Neuron (in vitro differentiated cells): ENCODE measurements around the gene SOX18.

Source experiments
- H2AFZ ChIP-seq: one replicate; pipeline ENCODE4 v1.6.1; 2013; ENCODE audit warnings: low read depth, mild to moderate bottlenecking, inconsistent platforms, low read length, moderate library complexity
- H3K27me3 ChIP-seq: one replicate; pipeline ENCODE4 v1.6.1; 2013; ENCODE audit warnings: low read length; ENCODE audit not compliant: insufficient read depth
- H3K36me3 ChIP-seq: one replicate; pipeline ENCODE4 v1.6.1; 2013; ENCODE audit warnings: low read length; ENCODE audit not compliant: insufficient read depth
- H3K4me1 ChIP-seq: one replicate; pipeline ENCODE4 v1.6.1; 2013; ENCODE audit warnings: low read length; ENCODE audit not compliant: insufficient read depth
- H3K4me3 ChIP-seq: 2 replicates; pipeline ENCODE4 v1.5.1; 2013; ENCODE audit warnings: mild to moderate bottlenecking, low read length, moderate library complexity
- H3K9me3 ChIP-seq: one replicate; pipeline ENCODE4 v1.6.1; 2013; ENCODE audit warnings: low read length

SOX18 gene

DNA sequence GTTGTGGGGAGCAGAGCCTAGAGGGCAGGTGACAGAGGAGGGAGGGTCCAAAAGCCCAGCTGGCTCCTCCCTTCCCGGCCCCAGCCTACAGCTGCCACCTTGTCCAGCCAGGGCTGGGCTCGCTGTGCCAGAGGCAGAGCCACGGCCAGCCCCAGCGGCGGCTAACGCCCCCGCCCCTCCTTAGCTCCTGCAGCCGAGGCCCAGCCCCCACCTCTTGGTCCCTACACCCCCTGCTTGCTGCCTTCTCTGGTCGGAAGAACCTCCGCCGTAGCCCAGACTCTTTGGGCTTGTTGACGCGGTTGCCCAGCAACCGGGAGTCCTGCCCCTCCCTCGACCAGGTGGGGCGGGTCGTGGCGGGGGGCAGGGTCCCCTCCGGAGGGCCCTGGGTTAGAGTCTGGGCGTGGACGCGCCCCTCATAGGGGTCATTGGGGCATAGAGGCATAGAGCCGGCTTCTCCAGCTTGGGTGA is 35.3 kb upstream of the SOX18 start:
- H3K4me1 ChIP-seq: peaks cover 47% of the 10 kb centered on the region
- H3K9me3 ChIP-seq: peaks cover 13% of the 10 kb centered on the region
- no peak overlapping the region for H2AFZ ChIP-seq
- peaks cover 54% of the 10 kb centered on the region for H3K27me3 ChIP-seq
- H3K36me3 ChIP-seq: no peaks in the 10 kb centered on the region
- no peak overlapping the region for H3K4me3 ChIP-seq

DNA sequence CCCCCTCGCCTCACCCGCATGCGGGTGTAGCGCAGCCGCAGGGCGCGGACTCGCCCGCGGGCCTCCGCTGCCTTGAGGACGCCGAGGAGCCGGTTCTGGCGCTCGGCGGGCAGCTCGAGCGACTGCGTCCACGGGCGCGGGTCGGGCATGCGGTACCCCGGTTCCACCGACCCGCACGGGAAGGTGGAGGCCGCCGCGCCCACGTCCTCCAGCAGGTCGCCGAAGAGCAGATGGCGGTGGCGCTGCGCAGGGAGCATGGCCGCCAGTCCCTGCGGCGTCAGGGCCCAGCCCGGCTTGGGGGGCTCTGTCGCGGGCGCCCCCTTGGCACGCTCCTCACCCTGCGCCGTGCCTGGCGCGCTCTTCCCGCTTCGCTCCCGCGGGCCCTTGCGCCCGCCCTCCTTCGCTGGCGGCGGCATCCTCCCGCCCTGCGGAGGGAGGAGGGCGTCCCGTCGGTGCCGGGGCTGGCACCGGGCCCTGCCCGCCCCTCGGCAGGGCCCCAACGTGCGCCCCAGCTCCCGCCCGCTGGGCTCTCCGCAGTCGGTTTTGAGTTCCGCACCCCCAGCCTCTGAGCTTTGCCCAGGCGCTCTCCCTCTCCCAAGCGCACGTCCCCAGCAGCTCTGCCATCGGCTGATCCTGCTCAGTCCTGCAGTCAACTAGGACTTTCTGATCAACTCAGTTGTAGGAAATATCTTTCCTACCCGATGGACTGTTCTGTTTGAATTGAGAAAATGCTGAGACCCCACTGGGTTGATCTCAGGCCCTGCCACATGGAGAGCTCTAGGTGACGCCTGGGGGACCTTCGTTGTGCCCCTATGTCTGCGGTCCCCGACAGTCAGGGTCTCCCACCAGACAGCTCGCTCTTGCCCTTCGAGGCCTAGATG is 34.6 kb upstream of the SOX18 start, which contains the start of gene LKAAEAR1:
LKAAEAR1 (minus strand) TSS at position 595 of the 881 bp plus-strand sequence; CDS start at position 416, 179 bp downstream.
- Histone ChIP-seq H3K4me1 (peaks cover 49% of the 10 kb centered on the region), H3K9me3 (peaks cover 13% of the 10 kb centered on the region), H3K4me3 (peak within 1 kb of the TSS; percentile 36), H2AFZ (no peak within 1 kb of the TSS), H3K27me3 (peaks cover 47% of the 10 kb centered on the region), H3K36me3 (no peaks in the 10 kb centered on the region)

DNA sequence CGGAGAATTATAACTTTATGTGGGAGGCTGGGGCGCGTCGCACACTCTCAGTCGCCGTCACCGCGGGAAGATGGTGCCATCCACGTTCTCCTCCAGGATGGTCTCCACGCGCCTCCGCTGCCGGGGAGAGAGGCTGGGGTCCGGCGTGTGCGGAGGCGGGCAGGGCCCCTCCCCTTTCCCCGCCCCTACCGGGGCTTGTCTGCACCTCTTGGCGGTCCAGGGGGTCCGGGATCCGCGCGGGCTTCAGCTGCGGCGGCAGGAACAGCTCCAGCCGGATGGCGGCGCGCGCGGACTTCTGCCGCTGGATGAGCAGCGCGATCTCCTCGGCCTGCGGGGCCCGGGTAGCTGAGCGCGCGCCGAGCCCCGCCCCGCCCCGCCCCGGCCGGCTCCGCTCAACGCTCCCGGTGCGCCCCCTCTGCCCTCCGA is 34.0 kb upstream of the SOX18 start:
- H3K4me1 ChIP-seq: peaks cover 56% of the 10 kb centered on the region
- peaks cover 13% of the 10 kb centered on the region for H3K9me3 ChIP-seq
- no peaks in the 10 kb centered on the region for H3K36me3 ChIP-seq
- peak overlapping the region; percentile 36 for H3K4me3 ChIP-seq
- no peak overlapping the region for H2AFZ ChIP-seq
- H3K27me3 ChIP-seq: peaks cover 41% of the 10 kb centered on the region

DNA sequence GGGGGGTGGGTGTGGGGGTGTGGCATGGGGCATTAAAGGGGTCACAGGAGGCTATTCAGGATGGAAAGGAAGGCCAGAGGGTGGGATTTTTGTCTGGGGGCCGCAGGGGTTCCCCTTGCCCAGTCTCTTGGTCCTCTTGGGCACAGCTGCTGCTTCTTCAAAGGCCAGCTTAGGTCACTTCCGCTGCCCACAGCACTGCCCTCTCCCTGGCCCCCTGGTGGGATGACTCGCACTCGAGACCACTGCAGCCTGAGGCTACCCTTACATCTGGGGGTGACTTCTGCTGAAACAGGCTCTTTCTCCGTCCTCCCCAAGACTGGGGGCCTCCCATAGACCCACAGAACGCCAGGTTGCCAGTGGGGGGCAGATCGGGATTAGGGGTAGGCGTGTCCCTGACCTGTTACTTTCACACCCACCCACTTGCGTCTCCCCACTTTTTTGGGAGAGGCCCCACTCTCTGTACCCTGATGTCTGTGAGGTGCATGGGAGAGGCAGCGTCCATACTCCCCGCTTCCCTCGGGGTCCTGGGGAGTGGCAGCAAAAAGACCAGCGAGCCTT is 33.5 kb upstream of the SOX18 start:
- H3K9me3 ChIP-seq: peaks cover 13% of the 10 kb centered on the region
- no peaks in the 10 kb centered on the region for H3K36me3 ChIP-seq
- peaks cover 61% of the 10 kb centered on the region for H3K4me1 ChIP-seq
- no peak overlapping the region for H2AFZ ChIP-seq
- no peak overlapping the region for H3K4me3 ChIP-seq
- peaks cover 39% of the 10 kb centered on the region for H3K27me3 ChIP-seq

DNA sequence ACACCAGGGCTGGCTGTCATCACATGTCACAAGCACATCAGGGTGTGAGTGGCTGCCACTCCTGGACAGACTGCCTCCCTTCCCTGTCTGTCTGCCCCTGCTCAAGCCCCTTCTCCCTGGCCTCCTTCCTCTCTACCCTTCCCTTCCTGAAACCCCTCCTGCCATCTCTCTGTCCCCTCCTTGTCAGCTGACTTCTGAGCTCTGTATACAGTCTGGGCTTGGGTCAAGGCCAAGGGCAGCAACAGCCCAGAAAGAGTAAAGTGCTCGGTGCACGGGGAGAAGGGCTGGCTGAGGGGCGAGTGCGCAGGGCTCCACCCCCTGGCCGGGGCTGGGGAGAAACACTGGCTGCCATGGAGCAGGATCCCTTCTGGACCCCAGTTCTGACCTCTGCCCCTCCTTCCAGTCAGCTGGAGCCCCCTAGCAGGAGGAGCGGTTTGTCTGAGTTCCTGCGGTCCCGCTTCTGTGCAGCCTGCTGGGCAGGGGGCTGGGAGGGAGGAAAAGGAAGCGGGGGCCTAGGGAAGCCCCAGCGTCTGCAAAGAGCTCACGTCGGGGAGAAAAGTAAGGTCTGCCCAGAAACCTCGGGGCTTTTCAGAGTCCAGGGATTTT is 32.8 kb upstream of the SOX18 start:
- peaks cover 39% of the 10 kb centered on the region for H3K27me3 ChIP-seq
- H3K4me1 ChIP-seq: peaks cover 63% of the 10 kb centered on the region
- no peaks in the 10 kb centered on the region for H3K36me3 ChIP-seq
- peaks cover 12% of the 10 kb centered on the region for H3K9me3 ChIP-seq
- no peak overlapping the region for H3K4me3 ChIP-seq
- no peak overlapping the region for H2AFZ ChIP-seq

DNA sequence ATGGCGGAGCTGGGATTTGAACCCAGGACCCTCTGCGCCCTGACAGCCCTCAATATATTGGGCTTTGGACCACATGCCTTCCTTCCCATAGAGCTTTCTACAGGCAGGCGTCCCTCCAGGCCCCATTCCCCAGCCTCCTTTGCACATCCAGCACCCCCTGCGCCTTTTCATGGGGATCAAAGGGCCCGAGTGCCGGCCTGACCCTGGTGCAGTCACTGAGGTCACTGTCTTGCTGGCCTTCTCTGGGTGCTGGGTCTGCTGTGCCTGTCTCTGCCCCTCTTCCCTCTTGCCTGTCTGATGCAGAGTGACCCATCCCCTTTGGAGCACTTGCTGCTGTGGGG is 32.2 kb upstream of the SOX18 start:
- Histone ChIP-seq H3K36me3 (no peaks in the 10 kb centered on the region), H3K4me1 (peaks cover 63% of the 10 kb centered on the region), H3K27me3 (peaks cover 36% of the 10 kb centered on the region), H3K4me3 (no peak overlapping the region), H3K9me3 (peaks cover 8% of the 10 kb centered on the region), H2AFZ (no peak overlapping the region)

DNA sequence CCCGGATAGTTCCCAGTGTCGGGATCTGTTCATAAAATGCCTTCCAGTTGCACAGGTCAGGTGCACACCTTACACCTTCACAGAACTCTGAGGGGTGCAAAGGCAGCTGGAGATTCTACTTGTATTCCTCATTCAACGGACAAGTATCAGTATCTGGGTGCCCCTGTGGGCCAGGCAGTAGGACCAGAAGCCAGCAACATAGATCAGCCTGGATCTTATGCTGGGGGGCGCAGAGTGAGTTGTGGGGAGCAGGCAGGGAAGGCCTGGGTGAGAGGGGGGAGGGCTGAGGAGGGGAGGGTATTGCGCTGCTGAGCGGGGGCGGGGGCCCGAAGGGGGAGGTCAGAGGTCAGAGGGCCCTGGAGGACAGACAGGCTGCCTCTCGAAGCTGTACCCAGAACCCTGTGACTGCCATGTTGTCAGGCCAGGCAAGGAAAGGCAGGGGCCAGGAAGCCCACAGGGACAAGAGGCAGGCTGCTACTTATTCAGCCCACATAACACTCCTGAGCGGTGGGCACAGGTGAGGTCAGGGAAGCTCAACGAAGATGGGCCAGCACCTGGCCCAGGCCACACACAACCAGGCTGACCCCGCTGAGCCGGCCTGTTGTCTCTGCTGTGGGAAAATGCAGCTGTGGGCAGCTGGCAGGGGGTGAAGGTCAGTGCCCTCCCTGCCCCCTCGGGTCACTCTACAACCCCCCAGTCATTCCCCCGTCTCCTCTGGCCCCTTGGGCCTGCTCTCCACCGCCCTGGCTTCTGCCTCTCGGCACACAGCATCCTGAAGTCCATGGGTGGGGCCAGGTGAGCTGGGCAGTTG is 31.6 kb upstream of the SOX18 start:
- Histone ChIP-seq H3K9me3 (peaks cover 5% of the 10 kb centered on the region), H3K4me1 (peaks cover 63% of the 10 kb centered on the region), H2AFZ (no peak overlapping the region), H3K27me3 (peaks cover 31% of the 10 kb centered on the region), H3K36me3 (no peaks in the 10 kb centered on the region), H3K4me3 (peak overlapping the region; percentile 54)

DNA sequence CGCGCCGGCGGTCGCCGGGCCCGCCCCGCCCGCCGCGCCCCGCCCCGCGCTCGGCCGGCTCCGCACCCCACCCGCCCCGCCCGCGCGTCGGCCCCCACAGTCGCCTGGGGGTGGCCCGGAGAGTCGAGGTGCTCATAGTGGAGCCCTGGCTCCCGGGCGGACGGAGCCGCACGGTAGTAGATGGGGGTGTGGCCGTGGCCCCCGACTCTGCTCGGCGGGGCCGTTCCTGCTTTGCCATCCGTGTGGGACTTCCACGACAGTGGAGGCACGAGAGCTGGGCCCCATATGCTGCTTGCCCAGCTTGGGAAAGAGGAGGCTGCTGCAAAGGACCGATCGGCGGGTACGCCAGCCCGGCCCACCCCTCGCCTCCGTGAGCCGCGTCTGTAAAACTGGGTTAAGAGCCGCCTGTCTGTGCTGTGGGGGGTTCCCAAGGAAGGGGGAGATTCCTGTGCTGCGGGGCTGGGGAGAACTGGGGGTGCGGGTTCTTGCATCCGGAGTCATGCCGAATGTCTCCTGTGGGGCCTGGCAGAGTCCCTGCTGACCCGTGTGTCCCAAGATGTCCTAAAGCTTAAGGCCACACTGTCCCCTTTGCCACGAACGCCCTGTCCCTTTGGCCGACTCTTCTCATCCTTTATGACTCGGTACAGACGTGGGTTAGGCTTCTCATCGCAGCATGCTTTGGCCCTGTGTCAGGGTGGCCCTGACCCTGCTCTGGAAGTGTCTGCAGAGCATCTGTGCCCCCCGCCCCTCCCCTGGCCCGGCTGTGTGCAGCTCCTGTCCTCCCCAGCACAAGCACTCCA is 30.8 kb upstream of the SOX18 start, which contains the start of gene OPRL1:
OPRL1 (plus strand) TSS at position 70 of the 800 bp plus-strand sequence. CDS start 12,639 bp downstream, outside the sequence.
- Histone ChIP-seq H3K36me3 (no peaks in the 10 kb centered on the region), H3K9me3 (no peaks in the 10 kb centered on the region), H2AFZ (peak within 1 kb of the TSS; percentile 66), H3K4me3 (peak within 1 kb of the TSS; percentile 54), H3K4me1 (peaks cover 63% of the 10 kb centered on the region), H3K27me3 (peaks cover 23% of the 10 kb centered on the region)

DNA sequence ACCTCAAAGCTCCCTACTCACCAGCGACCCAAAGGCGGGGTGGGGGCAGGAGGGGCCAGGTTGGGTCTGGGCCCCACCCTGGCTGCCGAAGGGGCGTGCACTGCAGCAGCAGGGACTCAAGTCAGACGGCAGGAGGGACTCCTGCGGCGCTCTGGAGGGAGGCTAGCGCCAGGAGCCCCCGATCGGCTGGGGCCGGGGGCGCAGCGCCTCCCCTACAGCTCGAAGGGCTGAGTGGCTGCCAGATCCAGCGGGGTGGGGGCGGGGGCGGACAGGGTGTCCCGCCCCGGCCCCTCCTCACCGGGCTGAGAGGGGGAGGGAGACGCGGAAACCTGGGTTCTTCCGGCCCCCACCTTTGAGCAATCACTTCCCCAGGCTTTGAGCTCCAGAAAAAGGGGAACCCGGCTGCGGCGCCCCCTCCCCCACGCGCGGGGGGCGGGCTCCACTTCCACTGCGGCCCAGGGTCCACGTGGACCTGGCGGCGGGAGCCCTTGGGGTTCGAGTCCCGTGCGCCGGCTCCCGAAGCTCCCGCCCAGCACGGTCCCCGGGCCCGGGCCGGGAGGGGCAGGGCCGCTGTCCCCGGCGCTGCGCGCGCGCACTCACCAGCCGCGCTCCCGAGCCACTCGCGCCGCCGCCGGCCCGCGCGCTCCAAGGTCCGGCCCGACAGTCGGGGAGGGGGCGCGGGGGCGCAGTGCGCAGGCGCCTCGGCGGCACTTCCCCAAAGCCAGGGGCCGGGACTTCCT is 30.0 kb upstream of the SOX18 start, which contains the start of gene RGS19:
RGS19 (minus strand) TSS at position 246 of the 740 bp plus-strand sequence. CDS start 2,632 bp downstream, outside the sequence.
- H3K4me1 ChIP-seq: peaks cover 58% of the 10 kb centered on the region

DNA sequence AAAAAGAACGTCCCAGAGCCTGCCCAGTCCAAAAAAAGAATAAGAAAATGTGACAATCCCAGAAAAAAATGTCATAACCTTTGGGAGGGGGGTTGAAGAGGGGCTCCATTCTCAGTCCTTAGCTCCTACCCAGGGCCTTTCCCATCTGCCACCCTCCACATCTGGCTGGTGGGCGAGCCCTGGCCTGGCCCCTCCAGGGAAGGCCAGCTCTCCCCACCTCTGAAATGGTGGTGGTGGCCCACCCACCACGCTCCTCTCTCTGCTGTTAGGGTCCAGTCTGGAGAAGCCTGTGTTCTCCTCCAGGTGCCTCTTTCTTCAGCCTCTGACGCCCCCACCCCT is 29.5 kb upstream of the SOX18 start:
- H3K4me1 ChIP-seq: peaks cover 54% of the 10 kb centered on the region
- H3K36me3 ChIP-seq: no peaks in the 10 kb centered on the region
- peak overlapping the region; percentile 54 for H3K4me3 ChIP-seq
- no peaks in the 10 kb centered on the region for H3K9me3 ChIP-seq
- H2AFZ ChIP-seq: peak overlapping the region; percentile 66
- H3K27me3 ChIP-seq: peaks cover 10% of the 10 kb centered on the region

More for the DNA sequence above, 30.0 kb upstream of the SOX18 start, which contains the start of gene RGS19:
- Histone ChIP-seq H2AFZ (peak within 1 kb of the TSS; percentile 66), H3K27me3 (peaks cover 15% of the 10 kb centered on the region), H3K4me3 (peak within 1 kb of the TSS; percentile 54), H3K36me3 (no peaks in the 10 kb centered on the region), H3K9me3 (no peaks in the 10 kb centered on the region)

DNA sequence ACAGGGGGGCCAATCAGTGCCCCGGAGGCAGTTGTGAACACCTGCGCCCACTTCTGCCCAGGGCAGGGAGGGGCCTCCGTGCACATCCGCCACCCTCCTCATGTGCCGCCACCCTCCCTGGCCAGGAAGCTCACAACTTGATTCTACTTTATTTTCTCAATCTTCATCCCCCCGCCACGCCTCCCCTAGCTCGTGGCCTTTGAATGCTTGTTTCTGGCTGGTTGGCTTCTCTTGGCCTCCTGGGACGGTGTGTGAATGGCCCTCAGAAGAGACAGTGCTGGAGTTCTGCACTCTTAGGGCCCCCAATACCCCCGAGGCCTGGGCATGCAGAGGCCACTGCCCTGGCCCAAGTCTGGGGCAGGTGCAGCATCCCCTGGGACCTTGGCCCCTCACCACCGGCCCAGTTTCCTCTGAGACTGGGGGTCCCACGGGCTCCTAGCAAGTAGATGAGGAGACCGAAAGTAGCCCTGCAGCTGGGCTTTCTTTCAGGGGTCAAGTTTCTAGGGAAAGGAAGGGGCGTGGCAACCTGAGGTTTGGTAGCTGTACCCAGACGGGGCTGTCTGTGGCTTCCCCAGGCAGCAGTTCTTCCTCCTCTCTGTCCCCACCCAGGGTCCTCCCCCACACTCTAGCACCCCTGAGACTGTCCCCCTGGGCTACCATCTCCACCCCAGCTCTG is 28.6 kb upstream of the SOX18 start:
- Histone ChIP-seq H3K4me3 (no peak overlapping the region), H3K4me1 (peaks cover 47% of the 10 kb centered on the region), H2AFZ (no peak overlapping the region), H3K27me3 (peaks cover 3% of the 10 kb centered on the region), H3K9me3 (no peaks in the 10 kb centered on the region), H3K36me3 (no peaks in the 10 kb centered on the region)
